ENCODE measurements around the gene HOXA9.
A peak's percentile ranks its signal among the peaks of the same experiment; 100 is the strongest.

The HOXA9 gene

GRCh38 chr7:27197137-27198042 lies 32.1 kb upstream of the HOXA9 start:
- Histone ChIP-seq H2AK5ac (ENCODE audit: low read length, severe bottlenecking) (no peak overlapping the region), H2BK12ac (ENCODE audit: low read length in 2 of 2) (no peak overlapping the region), H3K79me1 (replicated peaks; ENCODE audit: low read length, poor library complexity, severe bottlenecking) (no peaks in the 10 kb centered on the region), H3K4me1 (ENCODE audit: control insufficient read depth, insufficient read depth, low read depth, low read length) (peaks cover 31% of the 10 kb centered on the region), H2AFZ (ENCODE audit: low read depth, low read length) (no peak overlapping the region), H4K91ac (ENCODE audit: low read length) (no peak overlapping the region), H3K14ac (ENCODE audit: low read length in 2 of 2) (no peak overlapping the region), H3K4ac (ENCODE audit: low read depth in 1 of 2, low read length in 2 of 2) (no peak overlapping the region), H3K36me3 (ENCODE audit: control insufficient read depth in 1 of 2, insufficient read depth in 2 of 2, low read depth in 1 of 2, low read length in 2 of 2) (no peaks in the 10 kb centered on the region), H3K23ac (ENCODE audit: low read length in 2 of 2) (no peak overlapping the region), H3K18ac (ENCODE audit: low read depth in 1 of 2, low read length in 2 of 2) (no peak overlapping the region), H2BK5ac (ENCODE audit: low read depth, low read length, poor library complexity, severe bottlenecking) (no peak overlapping the region), H3K27me3 (ENCODE audit: control insufficient read depth in 1 of 2, insufficient read depth in 1 of 2, low read length in 2 of 2) (peaks cover 69 to 80% of the 10 kb centered on the region in 2 experiments), H3K4me2 (ENCODE audit: low read length, poor library complexity, severe bottlenecking) (no peak overlapping the region), H3K4me3 (ENCODE audit: insufficient read depth in 1 of 2, low read depth in 1 of 2, low read length in 2 of 2) (no peak overlapping the region), H3K9ac (ENCODE audit: low read length) (no peak overlapping the region), H4K8ac (ENCODE audit: low read length) (no peak overlapping the region), H3K27ac (ENCODE audit: low read length, poor library complexity, severe bottlenecking) (no peak overlapping the region), H2BK120ac (ENCODE audit: low read depth, low read length) (no peak overlapping the region), H2BK15ac (ENCODE audit: low read depth, poor library complexity, severe bottlenecking) (no peak overlapping the region), H3K9me3 (ENCODE audit: control insufficient read depth, low read length) (no peaks in the 10 kb centered on the region)
- no peak for DNase-seq
- WGBS = 44% methylated on average over 15 of the region's 18 CpGs

GRCh38 chr7:27196287-27196767 lies 31.0 kb upstream of the HOXA9 start:
- H3K4me1 ChIP-seq (ENCODE audit: control insufficient read depth, insufficient read depth, low read depth, low read length) = peaks cover 33% of the 10 kb centered on the region
- no peak overlapping the region for H3K18ac ChIP-seq (ENCODE audit: low read depth in 1 of 2, low read length in 2 of 2)
- H2AK5ac ChIP-seq (ENCODE audit: low read length, severe bottlenecking) = no peak overlapping the region
- no peak overlapping the region for H3K27ac ChIP-seq (ENCODE audit: low read length, poor library complexity, severe bottlenecking)
- WGBS = under 1% methylated on average over 6 of the region's 6 CpGs
- H2BK120ac ChIP-seq (ENCODE audit: low read depth, low read length) = no peak overlapping the region
- no peaks in the 10 kb centered on the region for H3K9me3 ChIP-seq (ENCODE audit: control insufficient read depth, low read length)
- no peak overlapping the region for H2BK12ac ChIP-seq (ENCODE audit: low read length in 2 of 2)
- no peak overlapping the region for H3K4me3 ChIP-seq (ENCODE audit: insufficient read depth in 1 of 2, low read depth in 1 of 2, low read length in 2 of 2)
- H2BK5ac ChIP-seq (ENCODE audit: low read depth, low read length, poor library complexity, severe bottlenecking) = no peak overlapping the region
- H4K91ac ChIP-seq (ENCODE audit: low read length) = no peak overlapping the region
- H2BK15ac ChIP-seq (ENCODE audit: low read depth, poor library complexity, severe bottlenecking) = no peak overlapping the region
- no peak overlapping the region for H3K4me2 ChIP-seq (ENCODE audit: low read length, poor library complexity, severe bottlenecking)
- no peak overlapping the region for H2AFZ ChIP-seq (ENCODE audit: low read depth, low read length)
- no peaks in the 10 kb centered on the region for H3K79me1 ChIP-seq (replicated peaks; ENCODE audit: low read length, poor library complexity, severe bottlenecking)
- H3K14ac ChIP-seq (ENCODE audit: low read length in 2 of 2) = no peak overlapping the region
- H3K23ac ChIP-seq (ENCODE audit: low read length in 2 of 2) = no peak overlapping the region
- no peak overlapping the region for H4K8ac ChIP-seq (ENCODE audit: low read length)
- DNase-seq = peak; percentile 71
- no peak overlapping the region for H3K4ac ChIP-seq (ENCODE audit: low read depth in 1 of 2, low read length in 2 of 2)
- H3K36me3 ChIP-seq (ENCODE audit: control insufficient read depth in 1 of 2, insufficient read depth in 2 of 2, low read depth in 1 of 2, low read length in 2 of 2) = peaks cover 0 to 3% of the 10 kb centered on the region in 2 experiments
- no peak overlapping the region for H3K9ac ChIP-seq (ENCODE audit: low read length)
- H3K27me3 ChIP-seq (ENCODE audit: control insufficient read depth in 1 of 2, insufficient read depth in 1 of 2, low read length in 2 of 2) = peaks cover 69 to 78% of the 10 kb centered on the region in 2 experiments

DNA sequence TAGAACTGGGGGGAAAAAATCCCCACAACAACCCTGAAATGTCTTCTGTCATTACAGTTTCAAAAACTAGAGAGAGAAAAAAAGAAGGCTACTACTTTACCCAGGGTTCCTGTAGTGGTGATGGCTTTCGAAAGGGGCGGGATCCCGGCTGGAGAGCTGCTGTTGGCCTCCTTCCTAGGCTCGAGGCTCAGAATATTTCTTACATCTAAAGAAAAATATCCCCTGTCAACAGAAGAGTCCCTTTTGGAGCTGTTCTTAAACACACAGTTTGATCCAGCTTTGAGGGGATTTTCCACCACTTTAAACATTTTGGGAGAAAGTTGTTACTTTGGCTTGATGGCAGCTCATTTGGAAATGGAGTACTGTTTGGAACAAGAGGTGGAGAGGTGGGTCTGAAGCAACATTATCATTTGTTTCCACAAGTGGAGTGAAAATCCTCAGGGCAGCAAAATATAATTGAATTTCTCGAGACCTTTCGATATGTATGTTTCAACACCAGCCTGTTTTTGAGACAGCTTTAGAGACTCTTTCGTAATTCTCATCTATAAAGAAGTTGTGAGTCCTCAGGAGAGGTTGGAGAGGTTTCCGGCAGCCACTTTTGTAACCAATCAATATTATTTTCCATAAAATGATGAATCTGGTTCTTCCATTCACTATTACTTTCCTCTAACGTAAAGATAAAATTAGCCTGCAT lies 29.5 kb upstream of the HOXA9 start:
- H3K36me3 ChIP-seq (ENCODE audit: control insufficient read depth in 1 of 2, insufficient read depth in 2 of 2, low read depth in 1 of 2, low read length in 2 of 2) = peaks cover 0 to 3% of the 10 kb centered on the region in 2 experiments
- H2BK5ac ChIP-seq (ENCODE audit: low read depth, low read length, poor library complexity, severe bottlenecking) = no peak overlapping the region
- H3K23ac ChIP-seq (ENCODE audit: low read length in 2 of 2) = no peak overlapping the region
- 75% methylated on average over 9 of the region's 9 CpGs for WGBS
- H3K9ac ChIP-seq (ENCODE audit: low read length) = no peak overlapping the region
- H3K4me1 ChIP-seq (ENCODE audit: control insufficient read depth, insufficient read depth, low read depth, low read length) = peaks cover 24% of the 10 kb centered on the region
- H2AK5ac ChIP-seq (ENCODE audit: low read length, severe bottlenecking) = no peak overlapping the region
- H2AFZ ChIP-seq (ENCODE audit: low read depth, low read length) = no peak overlapping the region
- no peak overlapping the region for H3K4me2 ChIP-seq (ENCODE audit: low read length, poor library complexity, severe bottlenecking)
- H3K18ac ChIP-seq (ENCODE audit: low read depth in 1 of 2, low read length in 2 of 2) = no peak overlapping the region
- H2BK120ac ChIP-seq (ENCODE audit: low read depth, low read length) = no peak overlapping the region
- no peak overlapping the region for H4K91ac ChIP-seq (ENCODE audit: low read length)
- no peak overlapping the region for H2BK15ac ChIP-seq (ENCODE audit: low read depth, poor library complexity, severe bottlenecking)
- DNase-seq = no peak
- H3K79me1 ChIP-seq (replicated peaks; ENCODE audit: low read length, poor library complexity, severe bottlenecking) = peaks cover 3% of the 10 kb centered on the region
- no peak overlapping the region for H3K14ac ChIP-seq (ENCODE audit: low read length in 2 of 2)
- H3K4ac ChIP-seq (ENCODE audit: low read depth in 1 of 2, low read length in 2 of 2) = no peak overlapping the region
- H2BK12ac ChIP-seq (ENCODE audit: low read length in 2 of 2) = no peak overlapping the region
- H3K4me3 ChIP-seq (ENCODE audit: insufficient read depth in 1 of 2, low read depth in 1 of 2, low read length in 2 of 2) = no peak overlapping the region
- H4K8ac ChIP-seq (ENCODE audit: low read length) = no peak overlapping the region
- peaks cover 69 to 80% of the 10 kb centered on the region in 2 experiments for H3K27me3 ChIP-seq (ENCODE audit: control insufficient read depth in 1 of 2, insufficient read depth in 1 of 2, low read length in 2 of 2)
- no peak overlapping the region for H3K27ac ChIP-seq (ENCODE audit: low read length, poor library complexity, severe bottlenecking)
- H3K9me3 ChIP-seq (ENCODE audit: control insufficient read depth, low read length) = no peaks in the 10 kb centered on the region

- WGBS = 40% methylated on average over 1 of the region's 2 CpGs
- H3K23ac ChIP-seq (ENCODE audit: low read length in 2 of 2) = no peak overlapping the region
- H3K4me1 ChIP-seq (ENCODE audit: control insufficient read depth, insufficient read depth, low read depth, low read length) = peaks cover 27% of the 10 kb centered on the region
- H2BK15ac ChIP-seq (ENCODE audit: low read depth, poor library complexity, severe bottlenecking) = no peak overlapping the region
- no peak overlapping the region for H3K14ac ChIP-seq (ENCODE audit: low read length in 2 of 2)
- H2BK5ac ChIP-seq (ENCODE audit: low read depth, low read length, poor library complexity, severe bottlenecking) = no peak overlapping the region
- peaks cover 3% of the 10 kb centered on the region for H3K79me1 ChIP-seq (replicated peaks; ENCODE audit: low read length, poor library complexity, severe bottlenecking)
- peaks cover 0 to 3% of the 10 kb centered on the region in 2 experiments for H3K36me3 ChIP-seq (ENCODE audit: control insufficient read depth in 1 of 2, insufficient read depth in 2 of 2, low read depth in 1 of 2, low read length in 2 of 2)
- no peak overlapping the region for H4K91ac ChIP-seq (ENCODE audit: low read length)
- H3K9ac ChIP-seq (ENCODE audit: low read length) = no peak overlapping the region
- H2AFZ ChIP-seq (ENCODE audit: low read depth, low read length) = no peak overlapping the region
- no peak overlapping the region for H2BK120ac ChIP-seq (ENCODE audit: low read depth, low read length)
- H4K8ac ChIP-seq (ENCODE audit: low read length) = no peak overlapping the region
- no peak overlapping the region for H2AK5ac ChIP-seq (ENCODE audit: low read length, severe bottlenecking)
- no peak overlapping the region for H2BK12ac ChIP-seq (ENCODE audit: low read length in 2 of 2)
- H3K9me3 ChIP-seq (ENCODE audit: control insufficient read depth, low read length) = no peaks in the 10 kb centered on the region
- H3K27ac ChIP-seq (ENCODE audit: low read length, poor library complexity, severe bottlenecking) = no peak overlapping the region
- no peak overlapping the region for H3K4me3 ChIP-seq (ENCODE audit: insufficient read depth in 1 of 2, low read depth in 1 of 2, low read length in 2 of 2)
- no peak overlapping the region for H3K18ac ChIP-seq (ENCODE audit: low read depth in 1 of 2, low read length in 2 of 2)
- no peak overlapping the region for H3K4me2 ChIP-seq (ENCODE audit: low read length, poor library complexity, severe bottlenecking)
- DNase-seq = no peak
- no peak overlapping the region for H3K4ac ChIP-seq (ENCODE audit: low read depth in 1 of 2, low read length in 2 of 2)
- H3K27me3 ChIP-seq (ENCODE audit: control insufficient read depth in 1 of 2, insufficient read depth in 1 of 2, low read length in 2 of 2) = peaks cover 65 to 86% of the 10 kb centered on the region in 2 experiments
These were observed 28.6 kb upstream of the HOXA9 start for GRCh38 chr7:27194002-27194352.
